Upper lobe of left lung (tissue), 4 donors: Measurements from ENCODE around the gene SLC9A7.

Experiments
- CTCF ChIP-seq, 6 experiments: fragments of 450-650 bp in 4 of 6; fragments of 200-600 bp in 2 of 6; sonication (generic) in 2 of 6; IDR thresholded peaks; one replicate each; pipeline ENCODE4 v1.5.1; 2016 to 2019; ENCODE audit warnings: antibody characterized with exemption in 6 of 6
- POLR2A ChIP-seq, 4 donors: fragments of 450-650 bp; IDR thresholded peaks; one replicate each; pipeline ENCODE4 v1.5.1; 2016 to 2017; ENCODE audit warnings: antibody characterized with exemption in 4 of 4, mild to moderate bottlenecking in 2 of 4

- TF ChIP-seq CTCF (IDR thresholded peaks at IDR 0.05) (no peak), POLR2A (IDR thresholded peaks at IDR 0.05) (no peak)
Measured at GRCh38 chrX:46610070-46610658, 148.8 kb downstream of the SLC9A7 start.
